WTC11 (cell line): ENCODE measurements around the gene THOC5.

Source experiments
- MYBL2 ChIP-seq: sonication (generic); formaldehyde crosslinking; IDR thresholded peaks from 2 replicates; pipeline ENCODE4 v1.8.1; 2023; ENCODE audit warnings: mild to moderate bottlenecking, moderate library complexity, missing genetic modification reagents
- NR3C1 ChIP-seq: sonication (generic); formaldehyde crosslinking; conservative IDR thresholded peaks from 2 replicates; pipeline ENCODE4 v1.8.1; 2023; ENCODE audit warnings: low read depth, mild to moderate bottlenecking, missing genetic modification reagents
- TEAD1 ChIP-seq: sonication (generic); formaldehyde crosslinking; IDR thresholded peaks from 2 replicates; pipeline ENCODE4 v1.8.0; 2022; ENCODE audit warnings: mild to moderate bottlenecking, missing genetic modification reagents

GRCh38 chr22:29580200-29580810 is 26.7 kb upstream of the THOC5 start:
- TF ChIP-seq TEAD1 (CRISPR knock-in tag), result no peak
- TF ChIP-seq MYBL2 (CRISPR knock-in tag), result no peak
- TF ChIP-seq NR3C1 (CRISPR knock-in tag), result no peak
